NCI-H2029 treated with DMSO at 0.1 percent for 48 hours (cell line): ENCODE data around the gene ZNF586.
"Not testable (repeated sequence)": the region's sequence is repeated elsewhere in the genome, so short reads cannot be mapped to it uniquely, and the experiment has no call there.

Source experiments
- DNase-seq: peaks from one replicate; lab custom pipeline; 2025; lab: John Stamatoyannopoulos, UW

Gene ZNF586

DNA sequence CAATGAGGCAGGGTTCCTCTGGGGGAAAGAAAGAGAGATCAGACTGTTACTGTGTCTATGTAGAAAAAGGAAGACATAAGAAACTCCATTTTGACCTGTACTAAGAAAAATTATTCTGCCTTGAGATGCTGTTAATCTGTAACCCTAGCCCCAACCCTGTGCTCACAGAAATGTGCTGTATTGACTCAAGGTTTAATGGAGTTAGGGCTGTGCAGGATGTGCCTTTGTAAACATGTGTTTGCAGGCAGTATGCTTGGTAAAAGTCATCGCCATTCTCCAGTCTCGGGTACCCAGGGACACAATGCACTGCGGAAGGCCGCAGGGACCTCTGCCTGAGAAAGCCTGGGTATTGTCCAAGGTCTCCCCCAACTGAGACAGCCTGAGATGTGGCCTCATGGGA lies 54.1 kb downstream of the ZNF586 start:
- not testable (repeated sequence) for DNase-seq

DNA sequence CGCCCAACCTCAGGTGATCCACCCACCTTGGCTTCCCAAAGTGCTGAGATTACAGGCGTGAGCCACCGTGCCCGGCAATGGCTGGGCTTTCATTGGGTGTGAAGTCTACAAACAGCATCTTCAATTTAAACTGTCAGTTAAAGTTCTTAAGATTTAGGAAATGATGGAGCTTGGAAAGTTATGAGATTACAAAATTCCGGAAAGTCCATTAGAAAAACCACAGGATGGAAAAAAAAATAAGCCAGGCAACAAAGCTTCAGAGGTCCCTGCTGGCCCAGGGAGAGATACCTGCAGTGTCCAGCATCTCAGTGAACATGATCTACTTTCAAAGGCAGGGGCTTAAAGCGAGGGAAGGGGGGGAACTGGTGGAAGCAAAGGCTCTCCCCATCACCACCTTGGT lies 56.0 kb downstream of the ZNF586 start:
- no peak for DNase-seq

DNA sequence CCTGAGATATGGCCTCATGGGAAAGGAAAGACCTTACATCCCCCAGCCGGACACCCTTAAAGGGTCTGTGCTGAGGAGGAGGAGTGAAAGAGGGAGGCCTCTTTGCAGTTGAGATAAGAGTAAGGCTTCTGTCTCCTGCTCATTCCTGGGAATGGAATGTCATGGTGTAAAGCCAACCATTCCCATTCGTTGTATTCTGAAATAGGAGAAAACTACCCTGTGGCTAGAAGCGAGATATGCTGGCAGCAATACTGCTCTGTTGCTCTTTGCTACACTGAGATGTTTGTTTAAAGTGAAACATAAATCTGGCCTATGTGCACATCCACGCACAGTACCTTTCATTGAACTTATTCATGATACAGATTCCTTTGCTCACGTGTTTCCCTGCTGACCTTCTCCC lies 59.8 kb downstream of the ZNF586 start:
- no peak for DNase-seq

DNA sequence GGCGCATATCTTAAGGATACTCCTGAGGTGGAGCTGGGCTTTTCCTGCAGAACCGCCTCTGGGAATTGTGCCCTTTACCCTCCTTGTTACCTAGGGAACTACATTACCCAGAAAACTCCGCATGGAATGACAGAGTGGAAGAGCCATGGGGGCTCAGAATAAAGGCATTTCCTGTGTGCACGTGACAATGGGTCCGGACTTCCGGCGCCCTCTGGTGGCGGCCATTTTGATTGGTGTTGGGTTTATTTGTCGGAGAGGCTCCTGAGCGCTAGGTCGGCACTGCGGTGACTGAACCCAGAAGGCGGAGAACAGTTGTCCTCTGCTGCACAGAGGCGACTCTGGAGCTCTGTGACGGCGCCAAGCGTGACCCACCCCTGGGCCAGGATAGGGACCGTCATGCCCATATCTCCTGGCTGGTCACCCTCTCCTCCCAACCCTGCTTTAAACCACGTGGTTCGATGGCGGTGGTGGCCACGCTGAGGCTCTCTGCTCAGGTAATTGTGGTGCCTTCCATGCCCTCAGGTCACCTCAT lies 60.7 kb downstream of the ZNF586 start, which contains the start of gene ZNF587B:
Gene ZNF587B, plus strand, starts transcription at position 229 of the 532 bp plus-strand sequence. Its CDS starts 230 bp downstream, at position 459.
- peak; percentile 45 for DNase-seq
